Measurements from ENCODE around the gene PAX5. TPM values are rescaled to one million over a fixed set of nuclear protein-coding genes. Genes with fewer than 3 reads are reported as not detected.
A peak's percentile ranks its signal among the peaks of the same experiment; 100 is the strongest.
"Not testable (repeated sequence)": the region's sequence is repeated elsewhere in the genome, so short reads cannot be mapped to it uniquely, and the experiment has no call there.

PAX5 gene
- total and polyA plus RNA-seq, 2 of the 13 experiments (the other 11 are each of a cell fraction or from before 2014, with no cell fraction given) = not detected

- TF ChIP-seq ZBTB40 (IDR thresholded peaks at IDR 0.05) = not testable (repeated sequence)
- TF ChIP-seq ZBTB40 (CRISPR knock-in tag; IDR thresholded peaks at IDR 0.05) = peak; percentile 51; the same call in 1 of the 2 replicates
- peak; percentile 47; the same call in 1 of the 2 replicates for TF ChIP-seq SAP130 (CRISPR knock-in tag; IDR thresholded peaks at IDR 0.05; ENCODE audit: low read depth)
- 0 out of 2 replicates have a peak, but pooled peaks have one; percentile 5 for TF ChIP-seq ZFY (CRISPR knock-in tag; IDR thresholded peaks at IDR 0.05)
- peak; percentile 51; the same call in 1 of the 2 replicates for TF ChIP-seq GFI1 (CRISPR knock-in tag; IDR thresholded peaks at IDR 0.05; ENCODE audit: borderline replicate concordance)
- TF ChIP-seq FOXK1 (CRISPR knock-in tag; IDR thresholded peaks at IDR 0.05; ENCODE audit: borderline replicate concordance, low read depth) = 0 out of 2 replicates have a peak, but pooled peaks have one; percentile 5
- TF ChIP-seq ZNF607 (CRISPR knock-in tag; IDR thresholded peaks at IDR 0.05; ENCODE audit: borderline replicate concordance) = 0 out of 2 replicates have a peak, but pooled peaks have one; percentile 28
- TF ChIP-seq ZNF501 (CRISPR knock-in tag; IDR thresholded peaks at IDR 0.05) = peak; percentile 5; the same call in 1 of the 2 replicates
- peak; percentile 41; the same call in 1 of the 2 replicates for TF ChIP-seq ZBTB10 (CRISPR knock-in tag; IDR thresholded peaks at IDR 0.05; ENCODE audit: borderline replicate concordance)
- TF ChIP-seq MYC (CRISPR knock-in tag; IDR thresholded peaks at IDR 0.05; ENCODE audit: borderline replicate concordance) = peak; percentile 36; the same call in 1 of the 2 replicates
- 0 out of 2 replicates have a peak, but pooled peaks have one; percentile 54 for TF ChIP-seq ZNF234 (CRISPR knock-in tag; conservative IDR thresholded peaks at IDR 0.05)
- TF ChIP-seq TAF1 (CRISPR knock-in tag; IDR thresholded peaks at IDR 0.05) = peak; percentile 28
- TF ChIP-seq ASH2L (IDR thresholded peaks at IDR 0.05; ENCODE audit: insufficient read length, low read depth, low read length) = peak; percentile 32
- 0 out of 2 replicates have a peak, but pooled peaks have one; percentile 33 for TF ChIP-seq ZNF263 (CRISPR knock-in tag; IDR thresholded peaks at IDR 0.05)
- peak; percentile 16; the same call in 1 of the 2 replicates for TF ChIP-seq ZNF350 (CRISPR knock-in tag; IDR thresholded peaks at IDR 0.05; ENCODE audit: borderline replicate concordance, low read depth)
- 0 out of 2 replicates have a peak, but pooled peaks have one; percentile 42 for TF ChIP-seq NFKB2 (CRISPR knock-in tag; IDR thresholded peaks at IDR 0.05; ENCODE audit: borderline replicate concordance)
- 0 out of 2 replicates have a peak, but pooled peaks have one; percentile 48 for TF ChIP-seq E2F1 (CRISPR knock-in tag; IDR thresholded peaks at IDR 0.05)
Measured at GRCh38 chr9:37080165-37080628, 46.1 kb upstream of the PAX5 start (continued).

Measured in HepG2 (cell line).